ENCODE measurements around the gene G3BP2.

The G3BP2 gene

DNA sequence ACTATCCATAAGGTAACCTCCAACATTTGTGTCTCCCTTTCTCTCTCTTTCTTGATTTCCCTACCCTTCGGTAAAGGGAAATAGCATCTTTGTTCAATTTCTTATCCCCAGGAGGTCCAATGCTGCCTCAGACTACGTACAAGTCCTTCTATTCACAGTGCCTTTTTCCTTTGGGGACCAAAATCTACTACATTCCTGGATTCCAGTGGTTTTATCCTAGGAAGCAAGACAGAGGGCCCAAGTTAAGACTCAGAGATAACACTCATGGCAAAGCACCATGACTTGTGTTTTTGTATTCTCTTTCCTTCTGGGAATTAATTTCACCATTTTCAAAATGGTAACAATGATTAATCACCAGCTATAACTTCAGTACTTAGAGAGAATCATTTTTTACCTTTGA is 10.6 kb downstream of the G3BP2 start:
- Histone ChIP-seq H3K9me3 (replicated peaks in 1 of 11) (no peaks in the 10 kb centered on the region), H3K9ac (no peak overlapping the region), H3K4me2 (no peak overlapping the region), H4K20me1 (peaks cover 86 to 100% (median 99%) of the 10 kb centered on the region in 11 experiments), H3K4me3 (no peak overlapping the region), H3K27ac (no peak overlapping the region), H3K27me3 (no peaks in the 10 kb centered on the region), H3K4me1 (peaks cover 0 to 36% (median 10%) of the 10 kb centered on the region in 10 experiments; a peak in 11 of 20 replicates), H3K36me3 (peaks cover 53 to 92% (median 67%) of the 10 kb centered on the region in 11 experiments)
- no peak for TF ChIP-seq Cebpa-rat (IDR thresholded peaks at IDR 0.05)

DNA sequence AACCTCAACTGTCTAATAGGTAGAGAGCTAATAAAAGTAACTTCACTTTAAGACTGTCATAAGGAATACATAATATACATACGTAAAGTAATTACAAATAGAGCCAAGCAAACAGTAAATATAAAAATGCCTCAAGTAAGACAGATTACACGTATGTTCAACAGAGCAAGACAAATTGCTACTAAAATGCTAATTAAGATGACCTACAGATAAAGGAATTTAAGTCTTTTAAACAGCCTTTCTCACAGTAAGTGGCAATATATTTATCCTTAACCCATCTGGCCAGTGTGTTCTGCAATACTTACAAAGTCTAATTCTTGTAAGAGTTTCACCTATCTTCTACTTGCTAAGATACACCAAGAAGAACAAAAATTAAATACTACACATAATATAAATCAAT is 12.7 kb downstream of the G3BP2 start:
- Histone ChIP-seq H3K27ac (no peak overlapping the region), H4K20me1 (peaks cover 71 to 100% (median 98%) of the 10 kb centered on the region in 11 experiments), H3K9ac (no peak overlapping the region), H3K4me2 (no peak overlapping the region), H3K27me3 (no peaks in the 10 kb centered on the region), H3K4me1 (peaks cover 0 to 17% (median 0%) of the 10 kb centered on the region in 10 experiments; a peak in 4 of 20 replicates), H3K9me3 (replicated peaks in 1 of 11) (no peaks in the 10 kb centered on the region), H3K36me3 (peaks cover 74 to 99% (median 83%) of the 10 kb centered on the region in 11 experiments), H3K4me3 (no peak overlapping the region)
- TF ChIP-seq Cebpa-rat (IDR thresholded peaks at IDR 0.05) = no peak

DNA sequence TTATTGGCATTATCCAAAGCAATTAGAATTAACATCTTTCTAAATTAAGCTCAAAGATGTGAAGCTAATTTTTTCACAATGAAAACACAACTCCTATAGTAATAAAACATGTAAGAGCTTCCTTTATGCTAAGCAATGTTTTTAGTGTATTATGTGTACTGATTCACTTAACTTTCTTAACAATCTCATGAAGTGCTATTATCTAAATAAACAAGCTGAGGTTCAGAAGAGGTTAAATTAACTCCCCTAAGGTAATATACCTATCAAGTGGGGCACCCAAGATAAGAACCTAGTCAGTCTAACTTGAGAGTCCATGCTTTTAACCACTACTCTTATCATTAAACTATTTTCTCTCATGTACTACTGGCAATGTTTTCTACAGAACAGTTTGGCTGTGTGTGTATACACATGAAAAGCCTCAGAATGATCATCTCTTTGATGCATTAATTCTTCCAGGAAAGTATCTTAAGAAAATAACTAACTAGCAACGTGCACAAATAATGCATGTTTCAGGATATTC is 13.6 kb downstream of the G3BP2 start:
- Histone ChIP-seq H4K20me1 (peaks cover 68 to 100% (median 98%) of the 10 kb centered on the region in 11 experiments), H3K27ac (no peak overlapping the region), H3K36me3 (peaks cover 82 to 99% (median 90%) of the 10 kb centered on the region in 11 experiments), H3K4me2 (no peak overlapping the region), H3K4me1 (peaks cover 0 to 8% (median 0%) of the 10 kb centered on the region in 10 experiments; a peak in 3 of 20 replicates), H3K27me3 (no peaks in the 10 kb centered on the region), H3K9ac (no peak overlapping the region), H3K9me3 (replicated peaks in 1 of 11) (no peaks in the 10 kb centered on the region), H3K4me3 (no peak overlapping the region)
- TF ChIP-seq Cebpa-rat (IDR thresholded peaks at IDR 0.05) = no peak

DNA sequence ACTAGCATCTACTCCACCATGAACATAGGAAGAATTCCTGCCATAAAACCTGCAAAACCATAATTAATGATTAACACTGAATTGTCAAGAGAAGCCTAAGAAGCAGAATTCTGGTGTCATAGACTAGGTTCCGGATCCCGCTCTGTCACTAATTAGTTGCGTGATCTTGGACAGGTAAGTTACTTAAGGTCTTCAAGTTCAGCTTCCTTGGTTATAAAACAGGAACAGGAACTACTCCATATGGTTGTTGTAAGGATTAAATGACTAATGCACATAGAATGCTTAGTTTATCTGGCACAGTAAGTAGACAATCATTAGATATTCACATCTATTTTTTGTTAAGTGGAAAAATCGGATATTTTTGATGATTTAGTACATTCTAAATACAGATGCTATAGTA is 14.3 kb downstream of the G3BP2 start:
- no peaks in the 10 kb centered on the region for H3K27me3 ChIP-seq
- peaks cover 0 to 5% (median 0%) of the 10 kb centered on the region in 10 experiments; a peak in 1 of 20 replicates for H3K4me1 ChIP-seq
- H3K4me3 ChIP-seq = no peak overlapping the region
- no peak overlapping the region for H3K9ac ChIP-seq
- no peak overlapping the region for H3K27ac ChIP-seq
- peaks cover 84 to 99% (median 96%) of the 10 kb centered on the region in 11 experiments for H3K36me3 ChIP-seq
- H3K4me2 ChIP-seq = no peak overlapping the region
- H3K9me3 ChIP-seq (replicated peaks in 1 of 11) = no peaks in the 10 kb centered on the region
- H4K20me1 ChIP-seq = peaks cover 66 to 100% (median 98%) of the 10 kb centered on the region in 11 experiments; a peak in 21 of 22 replicates
- no peak for TF ChIP-seq Cebpa-rat (IDR thresholded peaks at IDR 0.05)

DNA sequence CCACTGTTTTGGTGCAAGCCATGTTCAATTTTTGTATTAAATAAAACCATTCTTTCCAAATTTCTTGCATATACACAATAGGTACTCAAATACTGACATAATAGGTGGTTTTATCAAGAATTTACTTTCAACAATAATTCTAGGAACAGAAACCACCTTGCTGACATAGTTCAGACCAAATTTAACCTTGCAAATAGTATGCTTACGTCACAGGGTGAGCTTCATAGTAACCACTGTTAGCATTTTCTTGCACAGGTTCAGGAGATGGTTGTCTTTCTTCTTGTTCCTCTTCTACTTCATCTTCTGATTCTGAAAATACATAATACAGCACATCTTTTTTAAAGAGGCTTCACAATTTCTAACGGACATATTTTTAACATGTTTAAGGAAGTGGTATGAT is 17.6 kb downstream of the G3BP2 start:
- Histone ChIP-seq H3K27ac (no peak overlapping the region), H3K9ac (no peak overlapping the region), H3K4me1 (peaks cover 0 to 5% (median 0%) of the 10 kb centered on the region in 10 experiments; a peak in 1 of 20 replicates), H3K4me2 (no peak overlapping the region), H3K27me3 (no peaks in the 10 kb centered on the region), H3K9me3 (replicated peaks in 1 of 11) (no peaks in the 10 kb centered on the region), H3K36me3 (peaks cover 94 to 100% (median 99%) of the 10 kb centered on the region in 11 experiments), H4K20me1 (peaks cover 37 to 100% (median 89%) of the 10 kb centered on the region in 11 experiments; a peak in 21 of 22 replicates), H3K4me3 (no peak overlapping the region)
- no peak for TF ChIP-seq Cebpa-rat (IDR thresholded peaks at IDR 0.05)

DNA sequence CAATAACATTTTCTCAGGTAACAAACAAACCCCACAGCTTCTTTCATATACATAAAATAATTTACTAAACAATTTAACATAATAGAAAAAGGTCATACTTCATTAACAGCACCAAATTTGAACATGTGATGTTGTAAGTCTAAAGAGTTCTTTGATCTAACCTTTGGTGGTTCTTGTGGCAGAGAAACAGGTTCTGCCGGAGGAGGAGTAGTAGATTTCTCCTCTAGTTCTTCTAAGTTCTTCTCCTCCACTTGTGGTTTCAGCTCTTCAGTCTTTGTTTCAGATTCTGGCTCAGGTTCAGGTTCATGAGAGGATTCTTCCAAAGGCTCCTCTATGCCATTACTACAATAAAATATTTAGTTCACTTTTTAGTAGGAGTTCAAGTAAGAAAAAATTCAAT is 18.3 kb downstream of the G3BP2 start:
- H3K36me3 ChIP-seq = peaks cover 93 to 100% (median 99%) of the 10 kb centered on the region in 11 experiments
- H3K9me3 ChIP-seq (replicated peaks in 1 of 11) = no peaks in the 10 kb centered on the region
- no peak for TF ChIP-seq Cebpa-rat (IDR thresholded peaks at IDR 0.05)
- H3K9ac ChIP-seq = no peak overlapping the region
- H4K20me1 ChIP-seq = peaks cover 34 to 100% (median 88%) of the 10 kb centered on the region in 11 experiments; a peak in 21 of 22 replicates
- no peaks in the 10 kb centered on the region for H3K27me3 ChIP-seq
- 0 out of 20 replicates have a peak, but pooled peaks cover 0 to 4% (median 0%) of the 10 kb centered on the region in 10 experiments for H3K4me1 ChIP-seq
- H3K27ac ChIP-seq = no peak overlapping the region
- H3K4me2 ChIP-seq = no peak overlapping the region
- no peak overlapping the region for H3K4me3 ChIP-seq

GRCh38 chr4:75653845-75654503 is 19.2 kb downstream of the G3BP2 start:
- H4K20me1 ChIP-seq = peaks cover 38 to 100% (median 90%) of the 10 kb centered on the region in 11 experiments; a peak in 21 of 22 replicates
- TF ChIP-seq Cebpa-rat (IDR thresholded peaks at IDR 0.05) = no peak
- peaks cover 93 to 100% (median 99%) of the 10 kb centered on the region in 11 experiments for H3K36me3 ChIP-seq
- no peak overlapping the region for H3K4me2 ChIP-seq
- no peaks in the 10 kb centered on the region for H3K4me1 ChIP-seq
- no peak overlapping the region for H3K4me3 ChIP-seq
- no peak overlapping the region for H3K27ac ChIP-seq
- H3K27me3 ChIP-seq = no peaks in the 10 kb centered on the region
- H3K9ac ChIP-seq = no peak overlapping the region
- no peaks in the 10 kb centered on the region for H3K9me3 ChIP-seq (replicated peaks in 1 of 11)

DNA sequence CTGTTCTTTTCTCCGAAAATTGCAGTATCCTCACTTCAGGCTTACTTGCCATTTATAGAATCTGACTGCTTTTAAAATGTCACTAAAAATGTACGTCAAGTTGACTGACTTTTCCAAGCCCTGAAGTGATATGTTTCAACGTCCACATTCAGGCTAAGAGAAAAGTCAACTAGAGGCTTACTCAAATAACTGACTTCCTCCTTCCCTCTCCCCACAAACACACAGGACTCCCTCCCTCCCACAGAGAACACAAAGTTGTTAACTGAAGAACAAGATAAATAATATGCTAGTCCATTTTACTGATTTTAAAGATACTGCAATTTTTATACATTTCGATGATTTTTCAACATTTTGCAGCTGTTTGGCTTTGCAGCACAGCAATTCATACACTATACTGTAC is 29.1 kb downstream of the G3BP2 start:
- Histone ChIP-seq H4K20me1 (peaks cover 5 to 60% (median 30%) of the 10 kb centered on the region in 11 experiments; a peak in 18 of 22 replicates), H3K36me3 (peaks cover 69 to 98% (median 88%) of the 10 kb centered on the region in 11 experiments), H3K4me1 (peaks cover 0 to 26% (median 3%) of the 10 kb centered on the region in 10 experiments; a peak in 9 of 20 replicates), H3K27me3 (no peaks in the 10 kb centered on the region), H3K27ac (no peak overlapping the region), H3K4me3 (no peak overlapping the region), H3K4me2 (peak overlapping the region in 1 of 11 experiments; percentile 8; a peak in 2 of 22 replicates), H3K9ac (no peak overlapping the region), H3K9me3 (replicated peaks in 1 of 11) (no peaks in the 10 kb centered on the region)
- no peak for TF ChIP-seq Cebpa-rat (IDR thresholded peaks at IDR 0.05)

- no peak overlapping the region for H3K9ac ChIP-seq
- peak overlapping the region in 2 of 11 experiments; percentile 2 to 8; a peak in 2 of 22 replicates for H3K4me2 ChIP-seq
- H3K27me3 ChIP-seq = no peaks in the 10 kb centered on the region
- peaks cover 65 to 94% (median 84%) of the 10 kb centered on the region in 11 experiments for H3K36me3 ChIP-seq
- peaks cover 0 to 31% (median 3%) of the 10 kb centered on the region in 10 experiments; a peak in 9 of 20 replicates for H3K4me1 ChIP-seq
- no peak overlapping the region for H3K4me3 ChIP-seq
- no peak for TF ChIP-seq Cebpa-rat (IDR thresholded peaks at IDR 0.05)
- no peak overlapping the region for H3K27ac ChIP-seq
- peaks cover 5 to 57% (median 26%) of the 10 kb centered on the region in 11 experiments; a peak in 18 of 22 replicates for H4K20me1 ChIP-seq
- no peaks in the 10 kb centered on the region for H3K9me3 ChIP-seq (replicated peaks in 1 of 11)
Measured at GRCh38 chr4:75643651-75644050, 29.6 kb downstream of the G3BP2 start.
